H1 (cell line): ENCODE results near the gene B9D2. TPM values are rescaled to one million over a fixed set of nuclear protein-coding genes. Genes with fewer than 3 reads are reported as not detected.

Experiments used
- CTCF ChIA-PET: fragments of 300-600 bp; sonication (Branson Sonifier 250); formaldehyde crosslinking; loops from one replicate; lab custom pipeline; 2021; ENCODE audit not compliant: partially characterized antibody; lab: Charles Lee
- POLR2A ChIA-PET: fragments of 300-600 bp; sonication (Branson Sonifier 250); formaldehyde crosslinking; loops from one replicate; lab custom pipeline; 2021; ENCODE audit warnings: inconsistent platforms; ENCODE audit not compliant: partially characterized antibody; lab: Charles Lee
- DNase-seq, 2 experiments: peaks; one replicate each; pipeline versions ENCODE4 v3.0.0 to v3.0.0-alpha.2; 2010 to 2022; ENCODE audit warnings: low spot score in 2 of 2, low read depth in 1 of 2, mixed read lengths in 1 of 2
- FAIRE-seq: peaks from 2 replicates; lab custom pipeline; 2011; peaks lifted over from hg19 to GRCh38; lab: Jason Lieb, UNC
- H2AFZ ChIP-seq: 2 replicates; pipeline ENCODE4 v1.8.1; 2012; ENCODE audit warnings: low read length, inconsistent platforms
- H2AK5ac ChIP-seq: 2 replicates; pipeline ENCODE4 v1.6.1; 2013; ENCODE audit warnings: low read depth, low read length
- H2BK120ac ChIP-seq: replicated peaks from 2 replicates; pipeline ENCODE3; 2013; ENCODE audit warnings: low read depth, low read length, inconsistent platforms
- H2BK12ac ChIP-seq: 2 replicates; pipeline ENCODE4 v1.6.1; 2013; ENCODE audit warnings: low read depth, low read length
- H2BK15ac ChIP-seq: 2 replicates; pipeline ENCODE4 v1.6.1; 2013; ENCODE audit warnings: low read length
- H2BK20ac ChIP-seq: 2 replicates; pipeline ENCODE4 v1.6.1; 2013; ENCODE audit warnings: low read length
- H2BK5ac ChIP-seq: 2 replicates; pipeline ENCODE4 v1.6.1; 2013; ENCODE audit warnings: low read depth, low read length
- H3K14ac ChIP-seq: 2 replicates; pipeline ENCODE4 v1.6.1; 2013; ENCODE audit warnings: inconsistent platforms; ENCODE audit not compliant: insufficient read length
- H3K18ac ChIP-seq: 2 replicates; pipeline ENCODE4 v1.6.1; 2013; ENCODE audit warnings: low read length; ENCODE audit errors: extremely low read depth
- H3K23ac ChIP-seq: 2 replicates; pipeline ENCODE4 v1.6.1; 2013; ENCODE audit warnings: inconsistent platforms; ENCODE audit not compliant: insufficient read length
- H3K23me2 ChIP-seq: 2 replicates; pipeline ENCODE4 v1.6.1; 2013; ENCODE audit warnings: low read depth, low read length
- H3K27ac ChIP-seq: 2 replicates; pipeline ENCODE4 v1.6.1; 2011; ENCODE audit warnings: low read depth, low read length, inconsistent platforms
- H3K27me3 ChIP-seq, 4 experiments: replicated peaks in 1 of 4; 1 replicate in 1 of 4; 2 replicates in 3 of 4; pipeline versions ENCODE4 v1.6.1 to v1.8.1; 2011 to 2013; ENCODE audit warnings: low read length in 3 of 4, mild to moderate bottlenecking in 3 of 4, inconsistent platforms in 2 of 4, mixed read lengths in 2 of 4, moderate library complexity in 1 of 4; ENCODE audit not compliant: control insufficient read depth in 3 of 4, insufficient read depth in 3 of 4; ENCODE audit errors: extremely low read depth in 1 of 4
- H3K36me3 ChIP-seq, 4 experiments: 2 replicates each; pipeline versions ENCODE4 v1.6.1 to v1.8.1; 2011 to 2013; ENCODE audit warnings: mild to moderate bottlenecking in 4 of 4, low read length in 3 of 4, moderate library complexity in 2 of 4, control low read depth in 1 of 4, inconsistent platforms in 1 of 4; ENCODE audit not compliant: insufficient read depth in 4 of 4, control insufficient read depth in 2 of 4
- H3K4ac ChIP-seq: replicated peaks from 2 replicates; pipeline ENCODE3; 2013; ENCODE audit warnings: low read length, low read depth, mixed read lengths, inconsistent platforms; ENCODE audit not compliant: insufficient read length
- H3K4me1 ChIP-seq, 4 experiments: replicated peaks in 1 of 4; 1 replicate in 1 of 4; 2 replicates in 3 of 4; pipeline versions ENCODE4 v1.6.1 to v1.8.1; 2011 to 2013; ENCODE audit warnings: low read length in 3 of 4, inconsistent platforms in 2 of 4, mixed read lengths in 1 of 4; ENCODE audit not compliant: insufficient read depth in 4 of 4, control insufficient read depth in 3 of 4
- H3K4me2 ChIP-seq, 2 experiments: 2 replicates each; pipeline versions ENCODE4 v1.6.1 to v1.8.1; 2011 to 2013; ENCODE audit warnings: low read depth in 2 of 2, low read length in 2 of 2, control low read depth in 1 of 2, inconsistent platforms in 1 of 2, mild to moderate bottlenecking in 1 of 2; ENCODE audit not compliant: insufficient read depth in 1 of 2
- H3K4me3 ChIP-seq, 4 experiments: fragments of 200-600, 300-600 bp in 1 of 4; sonication (generic), shearing (Covaris generic), sonication (Bioruptor Twin) in 1 of 4; 2 replicates each; pipeline versions ENCODE4 v1.5.1 to v1.8.1; 2011 to 2016; ENCODE audit warnings: low read length in 4 of 4, low read depth in 3 of 4, control low read depth in 2 of 4, inconsistent platforms in 2 of 4, mild to moderate bottlenecking in 2 of 4, mixed read lengths in 1 of 4, moderate library complexity in 1 of 4; ENCODE audit not compliant: insufficient read depth in 2 of 4; ENCODE audit errors: extremely low read depth in 1 of 4
- H3K56ac ChIP-seq: replicated peaks from 2 replicates; pipeline ENCODE3; 2013; ENCODE audit warnings: low read depth, mild to moderate bottlenecking, mixed read lengths, low read length, inconsistent platforms; ENCODE audit not compliant: insufficient read length
- H3K79me1 ChIP-seq: 2 replicates; pipeline ENCODE4 v1.6.1; 2013; ENCODE audit warnings: low read depth, low read length, control low read depth
- H3K79me2 ChIP-seq, 2 experiments: 2 replicates each; pipeline versions ENCODE4 v1.6.1 to v1.8.1; 2012 to 2013; ENCODE audit warnings: low read length in 2 of 2, mild to moderate bottlenecking in 2 of 2, inconsistent platforms in 1 of 2; ENCODE audit not compliant: insufficient read depth in 2 of 2, control insufficient read depth in 1 of 2
- H3K9ac ChIP-seq, 4 experiments: replicated peaks in 1 of 4; 1 replicate in 1 of 4; 2 replicates in 3 of 4; pipeline versions ENCODE4 v1.6.1 to v1.8.1; 2011 to 2013; ENCODE audit warnings: low read depth in 3 of 4, low read length in 3 of 4, control low read depth in 2 of 4, mild to moderate bottlenecking in 2 of 4, moderate library complexity in 2 of 4, inconsistent platforms in 1 of 4; ENCODE audit errors: extremely low read depth in 1 of 4
- H3K9me3 ChIP-seq, 2 experiments: 2 replicates each; pipeline versions ENCODE4 v1.6.1 to v1.8.1; 2012 to 2013; ENCODE audit warnings: mild to moderate bottlenecking in 2 of 2, moderate library complexity in 2 of 2, control low read depth in 1 of 2, inconsistent platforms in 1 of 2, low read depth in 1 of 2, low read length in 1 of 2, mixed read lengths in 1 of 2; ENCODE audit not compliant: insufficient read depth in 2 of 2
- H4K20me1 ChIP-seq, 2 experiments: replicated peaks in 1 of 2; 2 replicates each; pipeline versions ENCODE3 to v1.8.1; 2011 to 2013; ENCODE audit warnings: inconsistent platforms in 2 of 2, low read length in 2 of 2, mild to moderate bottlenecking in 1 of 2; ENCODE audit not compliant: insufficient read depth in 2 of 2, control insufficient read depth in 1 of 2
- H4K5ac ChIP-seq: 2 replicates; pipeline ENCODE4 v1.6.1; 2013; ENCODE audit warnings: low read length, low read depth, mixed read lengths, inconsistent platforms; ENCODE audit not compliant: insufficient read length
- H4K8ac ChIP-seq: 2 replicates; pipeline ENCODE4 v1.8.0; 2013; ENCODE audit warnings: mild to moderate bottlenecking, moderate library complexity, low read length, inconsistent platforms; ENCODE audit not compliant: insufficient read depth; ENCODE audit errors: extremely low read depth
- H4K91ac ChIP-seq: replicated peaks from 2 replicates; pipeline ENCODE3; 2013; ENCODE audit warnings: low read length, mixed read lengths, inconsistent platforms; ENCODE audit not compliant: insufficient read length
- BCL11A ChIP-seq, 2 experiments: IDR thresholded peaks; one replicate each; pipeline ENCODE4 v1.6.1; 2011; ENCODE audit warnings: low read depth in 2 of 2, low read length in 2 of 2, mild to moderate bottlenecking in 2 of 2
- CTCF ChIP-seq, 3 experiments: IDR thresholded peaks; 1 replicate in 2 of 3; 2 replicates in 1 of 3; pipeline versions ENCODE4 v1.5.1 to v1.6.1; 2011; ENCODE audit warnings: low read length in 3 of 3, mild to moderate bottlenecking in 3 of 3, inconsistent platforms in 2 of 3, low read depth in 1 of 3, moderate library complexity in 1 of 3; ENCODE audit not compliant: insufficient read depth in 1 of 3; ENCODE audit errors: control extremely low read depth in 1 of 3
- HDAC2 ChIP-seq, 2 experiments: fragments of 300-600 bp in 1 of 2; sonication (generic) in 1 of 2; IDR thresholded peaks; 2 replicates each; pipeline ENCODE4 v1.6.1; 2011 to 2012; ENCODE audit warnings: low read depth in 2 of 2, low read length in 2 of 2, mild to moderate bottlenecking in 2 of 2, moderate library complexity in 2 of 2, borderline replicate concordance in 1 of 2, inconsistent platforms in 1 of 2
- MAX ChIP-seq: IDR thresholded peaks from 2 replicates; pipeline ENCODE4 v1.6.1; 2012; ENCODE audit warnings: inconsistent platforms
- NANOG ChIP-seq: IDR thresholded peaks from 2 replicates; pipeline ENCODE4 v1.6.1; 2011; ENCODE audit warnings: low read length, low read depth, mild to moderate bottlenecking, inconsistent platforms; ENCODE audit not compliant: insufficient read depth, poor library complexity, severe bottlenecking
- RBBP5 ChIP-seq: IDR thresholded peaks from 2 replicates; pipeline ENCODE4 v1.7.1; 2012; ENCODE audit warnings: low read depth, mild to moderate bottlenecking, inconsistent platforms, low read length, moderate library complexity, borderline replicate concordance
- WGBS, 2 experiments: shearing (Covaris generic) in 1 of 2; methylation state at CpG; one replicate each; pipeline versions ENCODE4 v1.1.6 to v1.1.7; 2013 to 2015; ENCODE audit warnings: low lambda C conversion rate in 2 of 2, mixed read lengths in 2 of 2, inconsistent platforms in 1 of 2, low coverage in 1 of 2, missing lambda C conversion rate in 1 of 2; ENCODE audit not compliant: insufficient replicate concordance in 2 of 2, insufficient coverage in 1 of 2, insufficient read length in 1 of 2; ENCODE audit errors: extremely low coverage in 1 of 2, missing lambda C conversion rate in 1 of 2; 5-methylcytosine and 5-hydroxymethylcytosine counted together
- polyA plus RNA-seq, 7 experiments: library from polyadenylated mRNA; depleted of rRNA in 3 of 7; stranded (reverse) in 5 of 7; unstranded in 2 of 7; fragments of >200 nt in 5 of 7; fragments of 200-250 nt in 2 of 7; gene quantifications; 1 replicate in 5 of 7; 2 replicates in 1 of 7; 4 replicates in 1 of 7; pipeline versions ENCODE4 v1.2.1 to v1.2.3, GENCODE V29; 2011 to 2013; ENCODE audit warnings: missing spikeins in 2 of 7, mixed read lengths in 2 of 7
- total RNA-seq: library from RNA; stranded (reverse); fragmentation: NEBNext Ultra II Directional; extraction: Animal tissue kit (Norgen Biotek cat#: 25700); gene quantifications from 2 replicates; pipeline ENCODE4 v1.2.1, GENCODE V29; 2021

Gene B9D2
- total and polyA plus RNA-seq, 2 of the 8 experiments (the other 6 are each of a cell fraction or from before 2014, with no cell fraction given): 4.9 to 6.3 TPM

GRCh38 chr19:41352609-41353465 is 11.1 kb downstream of the B9D2 start:
- peak overlapping the region; percentile 88 to 92 for H3K4me2 ChIP-seq
- no peak overlapping the region for H3K23ac ChIP-seq
- H4K20me1 ChIP-seq: peaks cover 0 to 6% of the 10 kb centered on the region in 2 experiments
- DNase-seq (peak in 1 of 2 experiments; percentile 88), FAIRE-seq (no peak)
- peak overlapping the region; percentile 71 for H3K18ac ChIP-seq
- H2BK20ac ChIP-seq: no peak overlapping the region
- H2BK5ac ChIP-seq: peak overlapping the region; percentile 85; the same call in 1 of the 2 replicates
- H3K79me1 ChIP-seq: no peaks in the 10 kb centered on the region; the same call in 1 of the 2 replicates
- H3K9me3 ChIP-seq: no peaks in the 10 kb centered on the region
- peak overlapping the region; percentile 64 for H4K91ac ChIP-seq
- ChIA-PET CTCF (interaction anchor here (0.6 to 8.0 kb wide), 20 partner anchors 9 to 327 kb away, joined by 3 to 37 read pairs (median 4); partner anchors contain the start of genes B9D2 and DMAC2), POLR2A (interaction anchor here (0.6 to 5.4 kb wide), 15 partner anchors 11 to 586 kb away, joined by 3 to 29 read pairs (median 4); partner anchors contain the start of genes B3GNT8, B9D2 and CCDC97)
- no peak overlapping the region for H3K56ac ChIP-seq
- H2AK5ac ChIP-seq: no peak overlapping the region
- H2BK120ac ChIP-seq: peak overlapping the region; percentile 35
- 2% methylated on average over 71 of the region's 71 CpGs; no CpG with 5 or more reads in 1 of the 2 experiments for WGBS, 2 experiments
- no peak overlapping the region for H3K14ac ChIP-seq
- peak overlapping the region; percentile 47 for H3K4ac ChIP-seq
- H2BK15ac ChIP-seq: peak overlapping the region; percentile 81; the same call in 1 of the 2 replicates
- H3K27ac ChIP-seq: no peak overlapping the region
- H3K4me3 ChIP-seq: peak overlapping the region; percentile 52 to 75 (median 70)
- peak overlapping the region; percentile 15 for H4K5ac ChIP-seq
- H2BK12ac ChIP-seq: peak overlapping the region; percentile 17; the same call in 1 of the 2 replicates
- H3K27me3 ChIP-seq: peaks cover 10 to 36% (median 28%) of the 10 kb centered on the region in 4 experiments
- peak overlapping the region in 1 of 4 experiments; percentile 25; a peak in 1 of 7 replicates for H3K9ac ChIP-seq
- peak overlapping the region; percentile 81 for H4K8ac ChIP-seq
- H3K23me2 ChIP-seq: peaks cover 27% of the 10 kb centered on the region
- H2AFZ ChIP-seq: peak overlapping the region; percentile 47; the same call in 1 of the 2 replicates
- H3K36me3 ChIP-seq: no peaks in the 10 kb centered on the region
- H3K79me2 ChIP-seq: no peaks in the 10 kb centered on the region
- H3K4me1 ChIP-seq: peaks cover 0 to 14% (median 4%) of the 10 kb centered on the region in 4 experiments; a peak in 5 of 7 replicates
- peak in 1 of 2 experiments; percentile 56; a peak in 1 of 4 replicates for TF ChIP-seq HDAC2 (IDR thresholded peaks at IDR 0.05; ENCODE audit: borderline replicate concordance in 1 of 2, low read depth in 2 of 2, low read length in 2 of 2)
- no peak for TF ChIP-seq NANOG
- peak; percentile 29 to 52 (median 31) for TF ChIP-seq CTCF (IDR thresholded peaks at IDR 0.05; ENCODE audit: control extremely low read depth in 1 of 3, insufficient read depth in 1 of 3, low read depth in 1 of 3, low read length in 3 of 3)
- peak; percentile 34; the same call in 1 of the 2 replicates for TF ChIP-seq MAX
- TF ChIP-seq BCL11A (IDR thresholded peaks at IDR 0.05; ENCODE audit: low read depth in 2 of 2, low read length in 2 of 2): no peak
- TF ChIP-seq RBBP5: 0 out of 2 replicates have a peak, but pooled peaks have one; percentile 21
